Left renal cortex interstitium (tissue), 4 donors: Measurements from ENCODE around the gene TMED1. TPM values are rescaled to one million over a fixed set of nuclear protein-coding genes. Genes with fewer than 3 reads are reported as not detected.
"Not testable (repeated sequence)": the region's sequence is repeated elsewhere in the genome, so short reads cannot be mapped to it uniquely, and the experiment has no call there.

Experiments
- DNase-seq, 4 donors: peaks; one replicate each; pipeline ENCODE4 v3.0.0-alpha.2; 2013; ENCODE audit warnings: low read depth in 4 of 4, low spot score in 2 of 4, missing footprints in 1 of 4
- polyA plus RNA-seq, 4 donors: library from polyadenylated mRNA; unstranded; fragments of 120-200 nt; gene quantifications; one replicate each; pipeline ENCODE4 v1.2.1, GENCODE V29; 2013; ENCODE audit not compliant: insufficient read length in 4 of 4

TMED1 gene, protein sequence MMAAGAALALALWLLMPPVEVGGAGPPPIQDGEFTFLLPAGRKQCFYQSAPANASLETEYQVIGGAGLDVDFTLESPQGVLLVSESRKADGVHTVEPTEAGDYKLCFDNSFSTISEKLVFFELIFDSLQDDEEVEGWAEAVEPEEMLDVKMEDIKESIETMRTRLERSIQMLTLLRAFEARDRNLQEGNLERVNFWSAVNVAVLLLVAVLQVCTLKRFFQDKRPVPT
- polyA plus RNA-seq = 10 to 100 TPM; 52.3 to 80.3 (median 58.7) TPM

DNA sequence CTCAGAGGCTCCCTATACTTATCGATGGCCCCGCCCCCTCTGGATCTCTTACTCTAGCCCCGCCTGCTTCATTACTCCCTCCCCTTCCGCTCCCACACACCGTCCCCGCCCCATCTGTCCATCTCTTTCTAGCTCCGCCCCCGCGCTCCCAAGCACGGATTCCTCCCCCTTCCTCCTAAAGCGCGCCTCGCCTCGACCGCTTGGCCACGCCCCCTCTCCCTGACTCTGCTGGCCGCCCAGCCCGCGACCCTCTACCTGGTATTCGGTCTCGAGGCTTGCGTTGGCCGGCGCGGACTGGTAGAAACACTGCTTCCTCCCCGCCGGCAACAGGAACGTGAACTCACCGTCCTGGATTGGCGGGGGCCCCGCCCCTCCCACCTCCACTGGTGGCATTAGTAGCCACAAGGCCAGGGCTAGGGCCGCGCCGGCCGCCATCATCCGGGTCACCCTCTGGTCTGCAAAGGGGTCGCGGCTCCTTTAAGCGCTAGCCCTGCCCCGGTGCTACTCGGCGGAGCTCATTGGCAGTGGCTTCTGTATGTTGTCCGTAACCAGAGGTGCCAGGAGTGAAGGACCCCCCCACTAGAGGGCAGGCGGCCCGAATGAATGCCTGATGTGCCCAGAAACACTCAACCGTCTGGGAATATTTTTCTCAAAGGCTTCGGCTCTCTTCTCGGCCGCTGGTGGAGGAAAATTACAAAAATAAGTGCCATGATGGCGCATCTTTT lies at the start of gene TMED1:
Gene TMED1 (minus strand): TSS at position 459 of the 725 bp plus-strand sequence. CDS start 21 bp downstream, at position 438.
- peak; percentile 96 to 98 (median 98) for DNase-seq

DNA sequence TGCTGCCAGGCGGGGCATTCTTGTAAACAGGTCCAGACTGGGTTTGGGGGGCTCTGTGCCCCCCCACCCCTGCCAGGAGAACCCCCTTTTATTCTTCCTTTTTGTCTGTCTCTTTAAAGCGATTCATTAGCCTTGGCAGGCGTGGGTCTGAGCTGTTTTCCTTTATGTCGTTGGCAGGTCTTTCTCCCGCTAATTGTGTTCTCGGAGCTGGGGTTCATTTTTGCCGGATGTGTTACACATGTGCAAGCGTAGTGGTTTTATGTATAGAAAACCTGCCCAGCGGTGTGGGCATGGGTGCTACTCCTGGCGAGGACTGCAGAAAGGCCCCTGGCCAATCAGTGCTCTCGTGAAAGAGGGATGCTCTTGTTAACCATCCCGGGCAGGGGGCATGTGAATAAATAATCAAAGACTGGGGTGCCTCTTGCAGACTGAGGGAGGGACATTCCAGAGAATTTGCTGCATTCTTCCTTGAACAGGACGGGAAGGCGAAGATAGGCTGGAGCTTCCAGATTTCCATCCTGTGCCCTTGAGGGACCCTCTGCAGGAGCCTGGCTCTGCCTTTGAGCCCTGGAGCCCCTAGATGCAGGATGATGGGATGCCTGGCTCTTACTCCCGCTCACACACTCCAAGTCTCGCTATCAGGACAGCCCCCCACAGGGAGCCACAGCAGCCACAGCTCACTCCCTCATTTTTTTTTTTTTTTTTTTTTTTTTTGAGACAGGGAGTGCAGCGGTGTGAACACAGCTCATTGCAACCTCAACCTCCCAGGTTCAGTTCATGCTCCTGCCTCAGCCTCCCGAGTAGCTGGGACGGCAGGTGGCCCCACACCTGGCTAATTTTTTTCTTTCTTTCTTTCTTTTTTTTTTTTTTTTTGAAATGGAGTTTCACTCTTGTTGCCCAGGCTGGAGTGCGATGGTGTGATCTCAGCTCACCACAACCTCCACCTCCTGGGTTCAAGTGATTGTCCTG lies 49.5 kb upstream of the TMED1 start:
- DNase-seq = no peak

DNA sequence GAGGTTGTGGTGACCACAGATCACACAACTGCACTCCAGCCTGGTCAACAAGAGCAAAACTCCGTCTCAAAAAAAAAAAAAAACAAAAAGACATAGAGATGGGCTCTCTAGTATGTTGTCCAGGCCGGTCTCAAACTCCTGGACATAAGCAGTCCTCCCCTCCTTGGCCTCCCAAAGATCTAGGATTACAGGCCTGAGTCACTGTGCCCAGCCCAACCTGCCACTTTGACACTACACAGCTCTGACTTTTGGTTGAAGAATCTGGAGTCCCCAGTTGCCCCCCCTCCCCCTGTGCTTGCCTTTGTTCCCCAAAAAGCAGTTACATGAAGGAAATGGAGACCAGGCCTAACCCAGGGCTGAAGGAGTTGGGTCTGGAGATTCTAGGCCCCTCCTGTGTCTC lies 48.3 kb upstream of the TMED1 start:
- DNase-seq = no peak

DNA sequence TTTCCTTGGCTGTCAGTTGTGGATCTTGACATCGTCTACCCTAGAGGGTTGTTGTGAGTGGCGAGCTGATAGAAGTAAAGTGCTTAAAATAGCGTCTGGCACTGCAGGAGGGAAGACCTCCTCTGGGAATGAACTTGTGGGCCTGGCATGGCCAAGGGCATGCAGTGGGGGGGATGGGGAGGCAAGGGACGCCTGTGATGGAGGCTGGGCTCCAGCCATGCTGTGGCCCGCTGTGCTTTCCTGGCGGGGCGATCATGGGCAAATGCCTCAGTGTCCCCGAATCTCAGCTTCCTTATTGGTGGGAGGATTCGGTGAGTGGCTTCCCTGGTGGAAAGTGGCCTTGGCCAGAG lies 46.1 kb upstream of the TMED1 start:
- DNase-seq = no peak

DNA sequence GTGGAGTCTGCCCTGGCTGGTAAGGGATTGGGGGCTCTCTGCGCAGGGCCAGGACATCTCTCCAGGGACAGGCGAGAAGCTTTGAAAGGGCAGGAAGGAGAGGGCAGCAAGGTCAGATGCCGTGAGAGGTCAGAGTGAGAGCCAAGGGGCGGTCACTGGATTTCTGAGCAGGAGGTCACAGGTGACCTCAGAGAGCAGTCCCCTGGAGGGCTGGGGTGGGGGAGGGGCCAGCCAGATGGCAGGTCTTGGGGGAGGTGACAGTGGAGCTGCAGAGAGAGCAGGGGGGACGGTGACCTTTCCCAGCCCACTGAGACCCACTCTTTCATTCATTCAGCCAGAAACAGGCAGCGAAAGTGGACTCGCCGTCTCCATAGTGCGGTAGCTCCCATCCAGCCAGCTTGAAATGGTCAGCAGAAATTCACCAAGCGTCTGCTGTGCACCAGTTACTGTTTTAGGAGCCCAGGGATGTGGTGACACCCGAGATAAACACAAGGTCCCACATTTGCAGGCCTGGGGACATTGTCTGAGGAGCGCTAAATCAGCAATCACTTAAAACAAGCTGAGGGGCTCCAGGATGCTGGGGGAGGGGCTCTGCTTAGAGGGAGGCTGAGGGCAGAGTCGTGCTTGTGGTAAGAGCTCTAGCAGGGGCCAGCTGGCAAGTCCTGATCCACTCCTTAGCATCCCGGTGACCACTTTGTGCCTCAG lies 45.5 kb upstream of the TMED1 start:
- DNase-seq = no peak

DNA sequence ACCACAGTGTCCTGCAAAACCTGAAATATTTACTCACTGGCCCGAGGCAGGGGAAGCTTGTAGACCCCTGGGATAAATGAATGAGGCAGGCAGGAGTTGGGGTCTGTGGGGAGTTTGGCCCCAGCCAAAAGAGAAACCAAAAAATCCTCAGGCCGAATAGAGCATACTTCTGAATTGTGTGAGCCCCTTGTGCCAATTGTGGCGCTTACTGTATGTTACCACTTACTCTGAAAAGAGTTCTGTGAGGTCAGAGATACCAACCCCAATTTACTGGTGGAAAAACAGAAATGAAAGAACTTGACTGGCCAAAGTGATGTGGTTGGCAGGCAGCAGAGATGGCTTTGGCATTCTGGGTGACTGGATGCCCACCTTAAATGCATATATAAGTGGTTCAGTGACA lies 42.2 kb upstream of the TMED1 start:
- DNase-seq = no peak

DNA sequence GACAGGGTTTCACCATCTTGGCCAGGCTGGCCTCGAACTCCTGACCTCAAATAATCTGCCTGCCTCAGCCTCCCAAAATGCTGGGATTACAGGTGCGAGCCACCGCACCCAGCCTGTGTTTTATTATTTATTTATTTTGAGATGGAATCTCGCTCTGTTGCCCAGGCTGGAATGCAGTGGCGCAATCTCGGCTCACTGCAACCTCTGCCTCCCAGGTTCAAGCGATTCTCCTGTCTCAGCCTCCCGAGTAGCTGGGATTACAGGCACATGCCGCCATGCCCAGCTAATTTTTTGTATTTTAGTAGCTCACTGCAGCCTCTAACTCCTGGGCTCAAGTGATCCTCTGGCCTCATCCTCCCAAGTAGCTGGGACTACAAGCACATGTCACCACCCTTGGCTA lies 41.6 kb upstream of the TMED1 start:
- DNase-seq = not testable (repeated sequence)

DNA sequence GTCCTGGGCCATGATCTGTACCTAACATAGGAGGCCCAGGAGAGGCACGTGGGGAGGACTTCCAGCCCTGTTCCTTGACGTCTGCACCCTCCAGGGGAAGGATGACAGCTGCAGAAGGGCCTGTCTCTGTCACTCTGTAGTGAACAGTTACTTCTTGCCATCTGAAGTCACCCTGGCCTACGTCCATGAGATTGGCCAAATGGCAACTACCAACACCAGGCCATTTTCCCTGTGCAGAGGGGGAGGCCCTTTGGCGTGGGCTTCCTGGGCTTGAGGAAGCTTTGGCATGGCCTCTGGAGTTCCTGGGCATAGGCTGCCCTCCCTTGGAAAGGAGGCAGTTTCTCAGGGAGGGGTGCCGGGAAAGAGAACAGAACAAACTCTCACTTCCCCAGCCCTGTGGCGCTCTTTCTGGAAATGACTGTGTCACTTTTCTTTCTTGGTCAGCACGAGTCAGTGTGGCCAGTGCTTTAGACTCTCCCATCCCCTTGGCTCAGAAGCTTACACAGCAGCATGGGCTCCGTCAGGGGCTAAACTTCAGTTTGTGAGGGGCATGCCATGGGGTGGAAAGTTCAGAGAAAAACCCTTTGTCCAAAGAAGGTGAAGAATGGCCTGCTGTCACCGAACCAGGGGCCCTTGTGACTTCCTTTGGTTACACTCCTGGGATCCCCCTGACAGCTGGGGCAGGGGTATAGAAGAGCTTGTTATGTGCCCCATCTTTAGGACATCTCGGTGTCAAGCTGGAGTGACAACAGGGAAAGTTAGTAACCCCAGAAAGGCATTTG lies 40.6 kb upstream of the TMED1 start:
- no peak for DNase-seq

DNA sequence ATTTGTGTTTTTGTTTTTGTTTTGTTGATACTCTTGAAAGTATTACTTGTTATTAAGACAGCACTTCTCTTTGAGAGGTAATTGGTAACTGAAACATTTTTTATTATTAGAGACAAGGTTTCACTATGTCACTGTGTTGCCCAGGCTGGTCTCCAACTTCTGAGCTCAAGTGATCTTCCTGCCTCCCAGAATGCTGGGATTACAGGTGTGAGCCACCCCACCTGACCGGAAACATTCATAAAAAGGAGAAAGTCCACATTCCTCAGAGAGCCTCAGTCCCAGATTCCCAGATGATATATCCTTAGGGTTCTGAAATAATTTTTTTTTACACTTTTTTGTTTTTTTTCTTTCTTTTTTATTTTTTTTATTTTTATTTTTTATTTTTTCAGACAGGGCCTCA lies 38.0 kb upstream of the TMED1 start:
- no peak for DNase-seq

DNA sequence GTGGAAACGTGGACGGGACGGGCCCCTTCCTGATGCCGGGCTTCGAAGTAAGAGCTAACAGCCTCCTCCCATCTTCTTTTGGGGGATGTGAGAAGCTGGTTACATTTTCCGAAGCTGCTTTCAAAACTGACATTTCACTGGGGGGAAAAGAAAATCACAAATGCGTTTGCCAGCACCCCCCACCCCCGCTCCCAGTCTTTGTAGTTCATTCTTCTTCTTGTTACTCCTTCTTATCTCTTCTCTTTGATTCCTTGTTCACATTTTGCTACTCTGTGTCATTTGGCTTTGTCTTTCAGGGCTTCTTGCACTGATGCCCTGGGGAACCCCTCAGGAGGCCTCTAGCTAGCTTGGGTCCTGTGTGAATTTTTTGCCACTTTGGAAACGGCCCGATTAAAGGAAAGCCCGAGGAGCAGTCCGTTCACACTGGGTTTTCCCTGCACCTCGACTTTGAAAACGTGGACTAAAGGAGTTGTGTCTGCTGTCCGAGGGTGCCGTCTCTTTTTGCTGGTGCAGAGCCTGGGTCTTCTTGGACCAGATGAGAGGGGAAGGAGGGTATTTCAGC lies 36.6 kb upstream of the TMED1 start:
- no peak for DNase-seq

DNA sequence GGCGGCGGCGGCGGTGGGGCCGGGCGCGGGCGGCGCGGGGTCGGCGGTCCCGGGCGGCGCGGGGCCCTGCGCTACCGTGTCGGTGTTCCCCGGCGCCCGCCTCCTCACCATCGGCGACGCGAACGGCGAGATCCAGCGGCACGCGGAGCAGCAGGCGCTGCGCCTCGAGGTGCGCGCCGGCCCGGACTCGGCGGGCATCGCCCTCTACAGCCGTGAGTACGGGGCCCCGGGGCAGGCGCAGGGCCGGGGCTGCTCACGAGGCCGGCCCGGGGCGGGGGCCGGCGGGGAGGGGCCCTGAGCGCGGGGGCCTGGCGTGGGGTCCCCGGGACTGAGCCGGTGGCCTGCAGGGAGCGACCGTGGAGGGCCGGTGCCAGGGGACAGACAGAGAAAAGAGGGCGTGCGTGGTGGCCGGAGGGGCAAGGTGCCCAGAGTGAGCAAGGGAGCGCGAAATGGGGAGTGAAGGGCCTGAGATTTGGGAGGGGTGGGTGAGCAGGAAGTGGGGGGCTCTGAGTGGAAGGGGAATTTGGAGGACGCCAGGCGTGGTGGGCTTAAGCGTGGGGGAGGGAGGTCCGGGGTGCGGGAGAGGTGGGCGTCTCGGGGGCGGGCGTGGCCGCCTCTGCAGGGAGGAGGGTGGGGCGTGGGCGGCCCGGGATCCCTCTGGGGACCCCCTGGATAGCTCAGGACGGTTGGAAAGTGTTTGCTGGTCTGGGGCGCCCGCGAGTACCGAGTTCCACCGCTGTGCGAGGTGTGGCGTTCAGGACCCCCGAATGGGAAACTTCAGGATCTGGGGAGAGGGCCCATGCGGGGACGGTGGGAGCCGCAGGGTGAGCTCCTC lies 35.9 kb upstream of the TMED1 start:
- no peak for DNase-seq

DNA sequence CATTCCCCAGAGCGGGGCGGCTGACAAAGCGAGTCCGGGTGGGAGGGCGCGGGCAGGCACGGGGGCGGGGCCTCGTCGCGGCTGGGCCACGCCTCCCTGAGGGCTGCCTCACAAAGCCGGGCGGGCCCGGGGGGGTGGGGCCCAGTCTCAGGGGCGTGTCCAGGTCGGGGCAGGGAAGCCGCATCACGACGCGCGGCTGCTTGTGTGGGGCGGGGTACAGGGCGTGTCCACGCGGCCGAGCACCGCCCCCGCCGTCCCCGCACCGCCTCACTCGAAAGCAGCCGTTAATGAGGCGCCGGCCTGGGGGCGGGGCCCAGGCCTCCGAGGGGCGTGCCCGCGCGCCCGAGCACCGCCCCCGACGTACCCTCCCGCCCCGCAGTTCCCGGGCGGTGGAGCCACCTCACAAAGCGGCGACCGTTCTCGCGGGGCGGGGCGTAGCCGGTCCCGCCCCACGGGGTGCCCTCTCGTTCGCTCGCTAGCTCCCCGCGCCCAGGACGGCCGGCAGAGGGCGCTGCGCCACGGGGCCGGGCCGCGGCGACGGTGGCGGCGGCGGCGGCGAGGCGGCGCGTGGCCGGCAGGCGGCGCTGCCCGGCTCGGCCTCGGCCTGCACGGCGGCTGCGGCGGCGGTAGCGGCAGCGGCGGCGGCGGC lies 35.1 kb upstream of the TMED1 start, which contains the start of gene CARM1:
Gene CARM1 (plus strand): TSS at position 599 of the 649 bp plus-strand sequence. CDS start 150 bp downstream, outside the sequence.
- DNase-seq = peak; percentile 91 to 95 (median 92)

DNA sequence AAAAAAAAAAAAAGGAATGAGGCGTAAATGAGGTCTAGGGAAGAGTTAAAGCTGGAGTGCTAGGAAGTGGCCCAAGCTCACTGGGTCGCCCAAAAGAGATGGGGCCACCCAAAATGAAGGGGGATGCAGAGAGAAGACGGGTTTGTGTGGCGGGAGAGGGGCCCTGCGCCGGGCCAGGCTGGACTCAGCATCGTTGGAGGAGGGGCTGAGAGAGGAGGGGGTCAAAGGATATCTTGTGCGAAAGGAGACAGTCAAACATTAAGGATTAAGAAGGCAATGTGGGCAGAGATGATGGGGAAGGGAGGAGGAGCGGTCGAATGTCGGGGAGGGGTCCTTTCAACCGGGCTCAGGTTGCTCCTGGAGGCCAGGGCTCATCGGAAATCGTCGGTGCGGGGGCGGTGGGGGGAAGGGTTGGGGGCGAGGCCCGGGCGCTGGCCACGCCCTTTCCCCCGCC lies 34.5 kb upstream of the TMED1 start:
- no peak for DNase-seq

DNA sequence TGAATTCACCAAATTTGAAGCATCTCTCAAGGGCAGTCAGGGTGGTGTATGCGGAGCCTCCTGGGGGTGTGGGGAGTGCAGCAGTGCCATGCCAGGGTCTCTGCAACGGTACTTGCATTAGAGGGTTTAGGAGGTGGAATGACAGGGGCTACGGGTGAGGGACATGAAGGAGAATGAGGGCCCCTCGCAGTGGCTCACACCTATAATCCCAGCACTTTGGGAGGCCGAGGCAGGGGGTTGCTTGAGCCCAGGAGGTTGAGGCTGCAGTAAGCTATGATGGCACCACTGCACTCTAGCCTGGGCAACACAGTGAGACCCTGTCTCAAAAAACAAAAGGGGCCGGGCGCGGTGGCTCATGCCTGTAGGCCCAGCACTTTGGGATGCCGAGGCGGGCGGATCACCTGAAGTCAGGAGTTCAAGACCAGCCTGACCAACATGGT lies 33.9 kb upstream of the TMED1 start:
- DNase-seq = not testable (repeated sequence)

DNA sequence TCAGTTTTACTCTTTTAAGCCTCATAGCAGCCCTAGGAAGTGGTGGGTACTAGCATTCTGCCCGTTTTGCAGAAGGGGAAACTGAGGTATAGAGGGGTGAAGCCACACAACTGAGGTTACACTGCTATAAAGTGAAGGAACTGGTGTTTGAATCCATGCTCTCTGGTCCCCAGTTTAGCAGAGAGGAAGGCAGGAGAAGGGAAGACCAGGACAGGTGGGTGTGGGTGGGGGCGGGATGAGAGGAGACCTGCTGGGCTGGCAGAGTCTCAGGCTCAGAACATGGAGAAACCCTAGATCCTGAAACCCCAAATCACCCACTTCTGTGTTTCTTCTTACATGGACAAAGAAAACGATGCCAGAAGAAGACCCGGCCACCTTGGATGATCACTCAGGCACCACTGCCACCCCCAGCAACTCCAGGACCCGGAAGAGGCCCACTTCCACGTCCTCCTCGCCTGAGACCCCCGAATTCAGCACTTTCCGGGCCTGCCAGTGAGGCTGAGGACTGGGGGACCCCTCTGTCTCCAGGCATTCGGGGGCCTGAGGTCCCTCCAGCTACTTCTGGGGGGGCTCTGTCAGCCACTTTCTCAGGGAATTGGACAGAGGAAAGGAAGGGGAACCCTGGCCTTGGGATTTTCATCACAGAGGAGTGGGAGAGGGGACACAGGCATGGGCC lies 33.0 kb upstream of the TMED1 start:
- DNase-seq = no peak

DNA sequence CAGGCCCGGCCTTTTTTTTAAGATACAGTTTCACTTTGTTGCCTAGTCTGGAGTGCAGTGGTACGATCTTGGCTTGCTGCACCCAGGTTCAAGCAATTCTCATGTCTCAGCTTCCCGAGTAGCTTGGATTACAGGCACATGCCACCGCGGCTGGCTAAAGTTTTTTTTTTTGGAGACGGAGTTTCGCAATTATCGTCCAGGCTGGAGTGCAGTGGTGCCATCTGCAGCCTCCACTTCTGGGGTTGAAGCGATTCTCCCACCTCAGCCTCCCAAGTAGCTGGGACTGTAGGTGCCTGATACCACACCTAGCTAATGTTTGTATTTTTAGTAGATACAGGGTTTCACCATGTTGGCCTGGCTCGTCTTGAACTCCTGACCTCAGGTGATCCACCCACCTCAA lies 30.5 kb upstream of the TMED1 start:
- no peak for DNase-seq

DNA sequence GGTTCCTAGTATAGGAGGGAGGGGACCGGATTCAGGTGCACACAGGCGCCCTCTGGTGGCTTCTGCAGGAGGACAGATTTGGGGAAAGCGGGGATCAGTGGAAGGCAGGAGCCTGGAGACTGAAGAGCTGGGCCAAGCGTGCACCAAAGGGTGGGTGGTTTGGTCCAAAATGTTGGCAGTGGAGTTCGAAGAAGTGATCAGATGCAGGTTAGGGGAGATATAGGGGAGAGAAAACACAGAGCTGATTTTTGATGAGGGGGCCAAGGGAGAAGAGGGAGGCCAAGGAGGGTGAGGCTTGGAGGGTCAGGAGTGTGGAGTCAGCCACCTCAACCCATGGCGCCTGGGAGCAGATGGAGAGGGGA lies 28.5 kb upstream of the TMED1 start:
- DNase-seq = no peak
